HepG2 (cell line): ENCODE results near the gene IL1R1. TPM values are rescaled to one million over a fixed set of nuclear protein-coding genes. Genes with fewer than 3 reads are reported as not detected.

Source experiments
- AHR ChIP-seq: IDR thresholded peaks from 2 replicates; pipeline ENCODE4 v1.6.1; 2018; ENCODE audit warnings: missing genetic modification reagents, missing compliant biosample characterization
- FOSL1 ChIP-seq: sonication (generic); formaldehyde crosslinking; IDR thresholded peaks from 2 replicates; pipeline ENCODE4 v1.9.0; 2021; ENCODE audit warnings: missing genetic modification reagents, borderline replicate concordance
- HDAC1 ChIP-seq: sonication (generic); formaldehyde crosslinking; IDR thresholded peaks from 2 replicates; pipeline ENCODE4 v1.5.1; 2020; ENCODE audit warnings: mild to moderate bottlenecking, missing genetic modification reagents
- HDAC2 ChIP-seq: sonication (generic); formaldehyde crosslinking; IDR thresholded peaks from 2 replicates; pipeline ENCODE4 v1.4.0; 2020; ENCODE audit warnings: missing genetic modification reagents
- HNF4A ChIP-seq: sonication (generic); formaldehyde crosslinking; IDR thresholded peaks from 2 replicates; pipeline ENCODE4 v1.4.0; 2020; ENCODE audit warnings: missing genetic modification reagents
- IRF2 ChIP-seq: IDR thresholded peaks from 2 replicates; pipeline ENCODE4 v1.6.1; 2018; ENCODE audit warnings: missing genetic modification reagents, missing compliant biosample characterization
- KDM6A ChIP-seq: IDR thresholded peaks from 2 replicates; pipeline ENCODE4 v1.6.1; 2016; ENCODE audit warnings: low read depth
- KLF15 ChIP-seq: sonication (generic); formaldehyde crosslinking; IDR thresholded peaks from 2 replicates; pipeline ENCODE4 v1.8.1; 2023; ENCODE audit warnings: borderline replicate concordance, mild to moderate bottlenecking, inconsistent platforms, missing genetic modification reagents, mixed read lengths
- NFIB ChIP-seq: sonication (generic); formaldehyde crosslinking; IDR thresholded peaks from 2 replicates; pipeline ENCODE4 v1.9.0; 2021; ENCODE audit warnings: missing genetic modification reagents, mild to moderate bottlenecking, borderline replicate concordance
- PLRG1 ChIP-seq: fragments of 450-650 bp; conservative IDR thresholded peaks from 2 replicates; pipeline ENCODE4 v1.6.1; 2016
- PRPF4 ChIP-seq: fragments of 200-400 bp; formaldehyde crosslinking; IDR thresholded peaks from 2 replicates; pipeline ENCODE4 v1.6.1; 2016; ENCODE audit warnings: low read length, low read depth; ENCODE audit not compliant: poor library complexity, severe bottlenecking
- WIZ ChIP-seq: sonication (generic); formaldehyde crosslinking; IDR thresholded peaks from 2 replicates; pipeline ENCODE4 v1.5.1; 2020; ENCODE audit warnings: mild to moderate bottlenecking, missing genetic modification reagents
- ZBTB34 ChIP-seq: sonication (generic); formaldehyde crosslinking; IDR thresholded peaks from 2 replicates; pipeline ENCODE4 v1.8.0; 2022; ENCODE audit warnings: mild to moderate bottlenecking, missing genetic modification reagents
- ZNF333 ChIP-seq: sonication (generic); formaldehyde crosslinking; IDR thresholded peaks from 2 replicates; pipeline ENCODE4 v1.4.0; 2020; ENCODE audit warnings: mild to moderate bottlenecking, missing genetic modification reagents, borderline replicate concordance
- ZNF687 ChIP-seq: sonication (generic); formaldehyde crosslinking; IDR thresholded peaks from 2 replicates; pipeline ENCODE4 v1.5.1; 2020; ENCODE audit warnings: mild to moderate bottlenecking, missing genetic modification reagents, moderate library complexity
- ZNF839 ChIP-seq: sonication (generic); formaldehyde crosslinking; IDR thresholded peaks from 2 replicates; pipeline ENCODE4 v1.4.0; 2020; ENCODE audit warnings: missing genetic modification reagents, mild to moderate bottlenecking, borderline replicate concordance
- ZSCAN21 ChIP-seq: sonication (generic); formaldehyde crosslinking; IDR thresholded peaks from 2 replicates; pipeline ENCODE4 v1.8.0; 2022; ENCODE audit warnings: mild to moderate bottlenecking, missing genetic modification reagents, moderate library complexity, borderline replicate concordance
- polyA plus RNA-seq, 8 experiments: library from polyadenylated mRNA; depleted of rRNA in 3 of 8; stranded (reverse) in 7 of 8; unstranded in 1 of 8; fragments of >200 nt; fragmentation: Illumina TruSeq in 4 of 8; extraction: Trizol in 4 of 8; gene quantifications; 2 replicates each; pipeline versions ENCODE4 v1.2.1 to v1.2.3, GENCODE V29; 2011 to 2016; ENCODE audit warnings: low read depth in 4 of 8, missing spikeins in 1 of 8, mixed read lengths in 1 of 8; ENCODE audit not compliant: insufficient read depth in 1 of 8
- total RNA-seq, 5 experiments: library from RNA; depleted of rRNA; stranded (reverse); fragments of >200 nt; fragmentation: Illumina TruSeq; extraction: Trizol; gene quantifications; 2 replicates each; pipeline ENCODE4 v1.2.3, GENCODE V29; 2016; ENCODE audit warnings: low read depth in 1 of 5

The IL1R1 gene
- total and polyA plus RNA-seq, 2 of the 13 experiments (the other 11 are each of a cell fraction or from before 2014, with no cell fraction given): 38.0 to 93.1 TPM

- TF ChIP-seq NFIB (CRISPR knock-in tag) (peak; percentile 88; the same call in 1 of the 2 replicates), PLRG1 (no peak), ZBTB34 (CRISPR knock-in tag) (0 out of 2 replicates have a peak, but pooled peaks have one; percentile 52), ZSCAN21 (CRISPR knock-in tag) (peak; percentile 68), WIZ (no peak), KLF15 (CRISPR knock-in tag) (no peak), HDAC1 (peak; percentile 17; the same call in 1 of the 2 replicates), IRF2 (no peak), PRPF4 (no peak), ZNF687 (CRISPR knock-in tag) (peak; percentile 58), HNF4A (CRISPR knock-in tag) (peak; percentile 53; the same call in 1 of the 2 replicates), HDAC2 (no peak; the same call in 1 of the 2 replicates), ZNF333 (no peak), AHR (CRISPR knock-in tag) (no peak), KDM6A (no peak), FOSL1 (CRISPR knock-in tag) (no peak), ZNF839 (CRISPR knock-in tag) (no peak)
Measured at GRCh38 chr2:102143450-102143985, 972 bp downstream of the IL1R1 start (continued).
